Stomach (tissue), 9 donors: ENCODE measurements around the gene SEMA3A. TPM values are rescaled to one million over a fixed set of nuclear protein-coding genes. Genes with fewer than 3 reads are reported as not detected.

ENCODE experiments used
- DNase-seq, 2 donors: peaks; one replicate each; pipeline versions ENCODE4 v3.0.0 to v3.0.0-alpha.2; 2013 to 2019
- H3K27ac ChIP-seq, 5 donors: fragments of 200-600 bp in 4 of 5; sonication (generic) in 4 of 5; one replicate each; pipeline ENCODE4 v1.5.1; 2013 to 2019; ENCODE audit warnings: mild to moderate bottlenecking in 1 of 5, moderate library complexity in 1 of 5
- H3K27me3 ChIP-seq, 3 donors: fragments of 200-600 bp; sonication (generic); one replicate each; pipeline ENCODE4 v1.5.1; 2017 to 2019; ENCODE audit warnings: mixed run types in 1 of 3
- H3K36me3 ChIP-seq, 4 donors: fragments of 200-600 bp; sonication (generic); 1 replicate in 3 of 4; 2 replicates in 1 of 4; pipeline ENCODE4 v1.5.1; 2016 to 2019
- H3K4me1 ChIP-seq, 4 donors: fragments of 200-600 bp; sonication (generic); one replicate each; pipeline ENCODE4 v1.5.1; 2016 to 2019
- H3K4me3 ChIP-seq, 4 donors: fragments of 200-600 bp; sonication (generic) in 3 of 4; one replicate each; pipeline ENCODE4 v1.5.1; 2016 to 2019; ENCODE audit warnings: mild to moderate bottlenecking in 1 of 4
- H3K9me3 ChIP-seq, 4 donors: fragments of 200-600 bp; sonication (generic); one replicate each; pipeline ENCODE4 v1.5.1; 2016 to 2019
- EP300 ChIP-seq: sonication (generic); formaldehyde crosslinking; IDR thresholded peaks from one replicate; pipeline ENCODE4 v1.6.1; 2017; ENCODE audit warnings: antibody characterized with exemption
- POLR2A ChIP-seq, 4 donors: fragments of 450-650 bp; IDR thresholded peaks; one replicate each; pipeline ENCODE4 v1.6.1; 2016; ENCODE audit warnings: antibody characterized with exemption in 4 of 4, control low read depth in 2 of 4, mild to moderate bottlenecking in 1 of 4, moderate library complexity in 1 of 4
- POLR2AphosphoS5 ChIP-seq, 3 donors: sonication (generic); formaldehyde crosslinking; IDR thresholded peaks; one replicate each; pipeline ENCODE4 v1.6.1; 2016; ENCODE audit warnings: antibody characterized with exemption in 3 of 3
- WGBS, 5 donors: extraction: QIAGEN DNeasy Blood & Tissue Kit in 3 of 5; methylation state at CpG; one replicate each; pipeline versions ENCODE4 v1.1.5 to v1.1.7; 2013 to 2018; 5-methylcytosine and 5-hydroxymethylcytosine counted together
- intact Hi-C: fragments of 100-400 bp; cut with DNase I; formaldehyde crosslinking; loops from one replicate; pipeline ENCODE4 v1.15.1; 2023; ENCODE audit warnings: low total_unique reads
- polyA plus RNA-seq, 3 donors: library from polyadenylated mRNA; stranded (reverse); fragments of 200-250 nt; gene quantifications; one replicate each; pipeline ENCODE4 v1.2.3, GENCODE V29; 2013
- total RNA-seq, 5 donors: library from RNA; depleted of rRNA; stranded (reverse); fragments of >200 nt; gene quantifications; one replicate each; pipeline versions ENCODE4 v1.1.0 to v1.2.3, GENCODE V29; 2014 to 2016
- TF ChIP-seq, protein P1 (sequence below), 7 experiments: fragments of 450-650 bp in 4 of 7; fragments of 200-600 bp in 3 of 7; sonication (generic) in 3 of 7; IDR thresholded peaks; one replicate each; pipeline ENCODE4 v1.5.1; 2016 to 2019; ENCODE audit warnings: antibody characterized with exemption in 7 of 7, control low read depth in 2 of 7, mild to moderate bottlenecking in 1 of 7
- donor health status: healthy with polysubstance abuse.
- donor health status: Bipolar disorder and iron deficiency.
- donor health status: healthy.

Gene SEMA3A
- total and polyA plus RNA-seq, 8 donors = 0.31 to 34.8 (median 2.8) TPM

DNA sequence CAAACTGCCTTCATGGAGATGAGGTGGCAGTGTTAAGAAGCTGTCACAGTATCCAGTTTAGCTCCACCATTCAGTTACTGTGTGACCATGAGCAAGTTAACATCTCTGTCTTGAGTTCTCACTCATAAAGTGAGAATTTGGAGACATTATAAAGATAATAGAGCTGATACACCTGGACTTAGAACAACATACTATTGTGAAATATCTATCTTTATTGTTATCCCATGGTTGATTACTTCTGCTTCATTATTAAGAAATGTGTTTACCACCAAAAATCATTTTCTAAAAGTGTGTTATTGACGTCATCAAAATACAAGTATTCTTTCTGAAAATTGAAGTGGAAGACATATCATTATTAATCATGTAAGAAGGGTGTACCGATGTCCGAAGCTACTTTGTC lies 166.9 kb downstream of the SEMA3A start:
- intact Hi-C loops = no loop called here
- no peak for TF ChIP-seq EP300
- no peak for DNase-seq
- Histone ChIP-seq H3K4me3 (no peak overlapping the region), H3K36me3 (no peaks in the 10 kb centered on the region), H3K4me1 (peaks cover 0 to 18% (median 9%) of the 10 kb centered on the region in 4 donors), H3K27ac (no peak overlapping the region), H3K27me3 (no peaks in the 10 kb centered on the region), H3K9me3 (no peaks in the 10 kb centered on the region)
- WGBS, 5 donors = 93 to 96% (median 94%) methylated on average over 3 of the region's 3 CpGs

DNA sequence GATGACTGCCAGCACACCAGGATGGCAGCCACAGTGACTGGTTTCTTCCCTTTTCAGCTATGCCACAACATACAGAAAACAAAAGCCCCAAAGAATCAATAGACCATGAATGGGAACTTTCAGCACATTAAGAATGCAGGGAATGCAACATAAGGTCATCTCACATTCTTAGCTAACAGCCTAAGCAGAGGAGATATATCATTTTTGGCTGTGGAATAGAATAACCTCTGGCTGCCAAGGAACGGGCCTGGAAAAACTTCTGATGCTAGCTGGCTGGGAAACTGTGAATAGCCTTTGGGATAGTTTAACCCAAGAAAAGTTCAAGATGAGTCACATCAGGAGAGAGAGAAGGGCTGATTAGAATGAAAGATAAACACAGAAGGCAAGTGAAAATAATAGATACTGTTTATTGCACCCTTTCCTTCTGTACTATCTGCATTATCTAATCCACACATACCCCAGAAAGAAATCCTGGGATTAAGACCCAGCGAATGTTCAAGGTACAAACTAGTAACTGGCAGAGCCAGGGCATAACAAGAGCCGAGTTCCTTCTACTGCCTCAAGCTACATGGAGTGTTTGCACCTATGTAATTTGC lies 169.2 kb downstream of the SEMA3A start:
- peak in 1 of 3 donors; percentile 13 for TF ChIP-seq POLR2AphosphoS5 (IDR thresholded peaks at IDR 0.05)
- TF ChIP-seq POLR2A (IDR thresholded peaks at IDR 0.05) = no peak
- no peaks in the 10 kb centered on the region for H3K9me3 ChIP-seq
- peak overlapping the region in 1 of 5 donors; percentile 7 for H3K27ac ChIP-seq
- DNase-seq = peak in 1 of 2 donors; percentile 82
- H3K4me1 ChIP-seq = peaks cover 0 to 21% (median 14%) of the 10 kb centered on the region in 4 donors
- 39 to 60% (median 56%) methylated on average over 3 of the region's 3 CpGs for WGBS, 5 donors
- no peak overlapping the region for H3K4me3 ChIP-seq
- no peaks in the 10 kb centered on the region for H3K27me3 ChIP-seq
- intact Hi-C loops = no loop called here
- no peaks in the 10 kb centered on the region for H3K36me3 ChIP-seq

DNA sequence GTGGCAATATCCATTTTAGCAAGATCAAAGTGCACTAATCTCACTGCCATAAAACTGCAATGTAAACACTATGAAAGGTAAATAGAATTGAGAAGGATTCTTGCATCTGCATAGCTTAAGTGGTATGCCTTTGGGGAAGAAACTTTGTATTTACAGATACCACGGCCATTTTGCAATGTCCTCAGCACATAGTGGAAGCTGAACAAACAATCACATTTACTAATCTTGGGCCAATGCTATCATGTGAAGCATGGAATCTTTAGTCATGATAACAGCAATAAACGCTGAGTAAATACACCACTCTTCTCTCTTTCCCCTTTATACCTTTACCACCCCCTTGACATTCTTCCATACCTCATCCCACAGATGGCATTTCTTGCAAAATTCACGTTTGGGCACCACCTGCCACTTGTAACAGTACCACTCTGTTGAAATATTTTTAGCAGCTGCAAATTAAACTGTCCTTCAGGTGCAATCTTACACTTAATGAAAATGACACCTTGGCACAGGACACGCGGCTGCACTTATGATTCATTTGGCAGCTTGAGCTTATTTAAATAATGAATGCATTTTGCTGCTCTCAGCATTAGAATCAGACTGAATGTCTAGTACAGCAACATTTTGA lies 171.8 kb downstream of the SEMA3A start:
- 22 to 54% (median 29%) methylated on average over 5 of the region's 5 CpGs for WGBS, 5 donors
- no peak overlapping the region for H3K27ac ChIP-seq
- no peak overlapping the region for H3K4me3 ChIP-seq
- DNase-seq = peak; percentile 24 to 28
- H3K9me3 ChIP-seq = no peaks in the 10 kb centered on the region
- no peaks in the 10 kb centered on the region for H3K27me3 ChIP-seq
- intact Hi-C loops = no loop called here
- TF ChIP-seq EP300 (no peak), POLR2AphosphoS5 (IDR thresholded peaks at IDR 0.05) (no peak), POLR2A (IDR thresholded peaks at IDR 0.05) (no peak)
- TF ChIP-seq, protein P1, sequence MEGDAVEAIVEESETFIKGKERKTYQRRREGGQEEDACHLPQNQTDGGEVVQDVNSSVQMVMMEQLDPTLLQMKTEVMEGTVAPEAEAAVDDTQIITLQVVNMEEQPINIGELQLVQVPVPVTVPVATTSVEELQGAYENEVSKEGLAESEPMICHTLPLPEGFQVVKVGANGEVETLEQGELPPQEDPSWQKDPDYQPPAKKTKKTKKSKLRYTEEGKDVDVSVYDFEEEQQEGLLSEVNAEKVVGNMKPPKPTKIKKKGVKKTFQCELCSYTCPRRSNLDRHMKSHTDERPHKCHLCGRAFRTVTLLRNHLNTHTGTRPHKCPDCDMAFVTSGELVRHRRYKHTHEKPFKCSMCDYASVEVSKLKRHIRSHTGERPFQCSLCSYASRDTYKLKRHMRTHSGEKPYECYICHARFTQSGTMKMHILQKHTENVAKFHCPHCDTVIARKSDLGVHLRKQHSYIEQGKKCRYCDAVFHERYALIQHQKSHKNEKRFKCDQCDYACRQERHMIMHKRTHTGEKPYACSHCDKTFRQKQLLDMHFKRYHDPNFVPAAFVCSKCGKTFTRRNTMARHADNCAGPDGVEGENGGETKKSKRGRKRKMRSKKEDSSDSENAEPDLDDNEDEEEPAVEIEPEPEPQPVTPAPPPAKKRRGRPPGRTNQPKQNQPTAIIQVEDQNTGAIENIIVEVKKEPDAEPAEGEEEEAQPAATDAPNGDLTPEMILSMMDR (IDR thresholded peaks at IDR 0.05) = no peak
- H3K36me3 ChIP-seq = no peaks in the 10 kb centered on the region
- peaks cover 0 to 21% (median 14%) of the 10 kb centered on the region in 4 donors for H3K4me1 ChIP-seq

DNA sequence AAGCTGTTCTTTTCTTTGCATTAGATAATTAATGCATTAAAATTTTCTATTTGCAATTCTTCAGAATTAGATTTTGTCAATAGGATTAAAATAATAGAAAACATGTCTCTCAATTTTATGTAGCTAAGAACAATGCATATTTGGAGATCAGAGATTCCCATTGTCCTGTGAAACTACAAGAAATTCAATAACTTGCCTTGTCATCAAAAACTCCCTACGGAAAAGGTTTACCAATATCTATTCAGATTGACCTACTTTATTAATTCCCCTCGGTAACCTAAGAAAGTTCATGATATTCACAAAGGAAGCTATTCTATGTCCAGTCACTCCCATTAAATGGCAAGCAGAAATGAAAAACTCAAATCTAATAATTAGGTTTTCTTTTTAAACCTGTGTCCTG lies 172.6 kb downstream of the SEMA3A start:
- Histone ChIP-seq H3K27me3 (no peaks in the 10 kb centered on the region), H3K27ac (no peak overlapping the region), H3K4me1 (peaks cover 0 to 21% (median 14%) of the 10 kb centered on the region in 4 donors), H3K4me3 (no peak overlapping the region), H3K36me3 (no peaks in the 10 kb centered on the region), H3K9me3 (no peaks in the 10 kb centered on the region)
- intact Hi-C loops = no loop called here
- TF ChIP-seq EP300 (no peak), POLR2AphosphoS5 (IDR thresholded peaks at IDR 0.05) (no peak), POLR2A (IDR thresholded peaks at IDR 0.05) (no peak)
- TF ChIP-seq, protein P1 (IDR thresholded peaks at IDR 0.05) = no peak
- WGBS, 5 donors = 78 to 90% (median 80%) methylated on average over 2 of the region's 2 CpGs
- no peak for DNase-seq

DNA sequence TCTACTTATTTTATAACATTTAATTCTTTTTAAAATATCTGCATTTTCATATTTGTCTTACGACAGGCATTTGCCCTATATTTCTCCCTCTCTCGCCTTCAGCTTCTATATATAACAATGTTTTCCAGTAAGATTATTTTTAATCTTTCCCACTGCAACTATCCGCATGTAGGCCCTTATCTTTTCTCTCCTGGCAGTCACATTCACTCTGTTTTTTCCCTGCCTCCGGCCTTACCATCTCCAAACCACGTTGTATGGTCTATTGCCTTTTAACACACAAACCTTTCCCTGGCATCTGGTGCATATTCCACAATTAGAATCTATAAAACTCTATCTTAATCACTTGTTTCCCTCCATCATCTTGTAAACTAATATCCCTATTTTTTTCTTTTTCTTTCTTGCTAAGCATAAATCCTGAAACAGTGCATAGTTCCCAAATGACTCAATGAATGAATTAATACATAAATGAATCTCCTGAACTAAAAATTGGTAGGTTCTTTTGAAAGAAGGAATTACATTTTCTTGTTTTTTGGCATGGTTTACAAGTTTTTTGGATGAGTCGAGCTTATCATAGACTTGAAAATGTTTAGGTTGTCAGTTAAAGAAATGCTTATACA lies 173.2 kb downstream of the SEMA3A start:
- Histone ChIP-seq H3K4me1 (peaks cover 0 to 21% (median 14%) of the 10 kb centered on the region in 4 donors), H3K9me3 (no peaks in the 10 kb centered on the region), H3K27ac (no peak overlapping the region), H3K4me3 (no peak overlapping the region), H3K27me3 (no peaks in the 10 kb centered on the region), H3K36me3 (no peaks in the 10 kb centered on the region)
- no peak for DNase-seq
- intact Hi-C loops = no loop called here
- TF ChIP-seq EP300 = no peak
- TF ChIP-seq POLR2A (IDR thresholded peaks at IDR 0.05) = no peak
- 51 to 78% (median 64%) methylated on average over 6 of the region's 6 CpGs for WGBS, 5 donors
